Activated naive CD4-positive, alpha-beta T cell treated with Interleukin-2 at 50 U/mL for 16 hours (primary cell): Measurements from ENCODE around the gene CRABP1.

Experiments
- DNase-seq: peaks from one replicate; pipeline ENCODE4 v3.0.0-alpha.2; 2020

The CRABP1 gene

DNA sequence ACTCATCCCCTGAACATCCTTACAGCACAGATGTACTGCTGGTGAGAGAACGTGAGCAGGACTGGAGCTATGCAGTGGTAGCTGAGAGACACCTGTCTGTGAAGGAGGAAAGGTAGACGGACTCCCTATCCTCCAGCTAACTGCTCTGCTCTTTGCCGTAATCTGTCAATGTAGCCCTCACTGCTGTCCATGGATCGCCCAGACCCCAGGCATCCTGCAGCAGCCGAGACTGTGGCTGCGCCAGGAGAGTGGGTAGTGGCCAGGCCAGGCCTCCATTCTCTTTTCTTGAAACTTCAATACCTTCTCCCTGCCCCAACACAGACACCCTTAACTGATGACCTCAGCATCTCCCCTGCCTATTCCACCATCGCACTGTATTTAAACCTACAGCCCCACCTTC, 44.5 kb downstream of the CRABP1 start:
- no peak for DNase-seq

DNA sequence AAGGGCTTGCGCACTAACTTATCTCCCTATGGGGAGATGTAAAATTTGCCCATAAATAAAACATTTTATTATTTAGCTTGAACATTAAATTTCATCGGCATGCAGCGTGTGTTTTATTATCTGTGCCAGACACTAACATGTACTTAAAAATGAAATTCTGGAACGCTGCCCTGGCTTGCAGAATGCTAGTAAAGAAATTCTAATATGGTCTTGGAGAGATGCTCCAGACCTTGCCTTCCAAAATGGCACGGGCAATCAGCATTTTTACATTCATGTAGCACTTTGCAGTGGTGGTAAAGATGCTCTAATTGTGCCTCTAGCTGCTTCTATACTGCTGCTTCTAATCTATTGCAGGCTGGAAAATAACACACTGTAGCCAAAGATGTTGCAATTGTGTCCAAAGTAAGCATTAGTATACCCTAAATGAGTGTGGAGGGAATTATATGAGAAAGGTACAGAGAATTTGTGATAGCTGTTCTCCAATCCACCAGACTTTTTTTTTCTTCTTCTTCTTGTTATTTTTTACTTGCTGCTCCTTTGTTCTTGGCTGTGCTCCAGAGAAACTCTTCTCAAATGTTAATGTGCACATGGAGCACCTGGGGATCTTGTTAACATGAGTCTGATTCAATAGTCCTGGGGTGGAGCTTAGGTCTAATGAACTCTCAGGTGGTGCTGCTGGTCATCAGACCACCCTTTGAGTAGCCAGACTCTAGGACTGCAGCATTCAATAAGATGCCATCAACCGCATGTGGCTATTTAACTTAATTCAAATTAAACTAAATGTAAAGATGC, 47.3 kb downstream of the CRABP1 start:
- no peak for DNase-seq

DNA sequence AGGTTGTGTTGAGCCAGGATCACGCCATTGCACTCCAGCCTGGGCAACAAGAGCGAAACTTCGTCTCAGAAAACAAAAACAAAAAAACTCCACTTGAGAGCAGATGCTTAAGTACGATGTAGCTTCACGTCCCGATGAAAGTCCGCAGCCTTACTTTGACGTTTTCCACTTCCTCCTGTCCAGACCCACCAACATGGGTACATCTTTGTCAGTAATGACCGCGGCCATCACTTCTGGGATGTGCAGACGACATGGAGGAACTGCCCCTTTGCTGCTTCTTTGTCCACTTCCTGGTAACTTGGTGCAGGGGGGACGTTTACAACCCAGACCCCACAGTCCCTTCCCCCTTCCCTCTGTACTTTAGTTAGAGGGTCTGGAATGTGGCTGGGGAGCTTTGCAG, 48.7 kb downstream of the CRABP1 start:
- DNase-seq, result no peak

DNA sequence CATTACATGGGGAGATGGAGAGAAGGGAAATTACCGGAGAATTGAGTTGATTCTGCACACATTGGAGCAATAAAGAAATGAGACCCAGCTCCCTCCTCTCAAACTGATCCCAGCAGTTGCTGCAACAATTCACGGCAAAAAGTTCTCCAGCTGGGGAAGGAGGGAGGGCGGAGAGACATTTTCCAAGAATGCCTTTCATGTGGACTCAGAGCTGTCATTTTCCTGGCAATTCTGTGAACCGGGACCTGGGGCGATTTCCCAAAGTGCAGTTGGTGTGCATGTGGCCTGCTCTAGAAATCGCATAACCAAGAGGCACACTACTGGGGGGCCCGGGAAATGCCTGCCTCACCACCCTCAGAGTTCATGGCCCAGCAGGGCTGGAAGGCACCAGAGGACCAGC, 49.2 kb downstream of the CRABP1 start:
- DNase-seq, result no peak

DNA sequence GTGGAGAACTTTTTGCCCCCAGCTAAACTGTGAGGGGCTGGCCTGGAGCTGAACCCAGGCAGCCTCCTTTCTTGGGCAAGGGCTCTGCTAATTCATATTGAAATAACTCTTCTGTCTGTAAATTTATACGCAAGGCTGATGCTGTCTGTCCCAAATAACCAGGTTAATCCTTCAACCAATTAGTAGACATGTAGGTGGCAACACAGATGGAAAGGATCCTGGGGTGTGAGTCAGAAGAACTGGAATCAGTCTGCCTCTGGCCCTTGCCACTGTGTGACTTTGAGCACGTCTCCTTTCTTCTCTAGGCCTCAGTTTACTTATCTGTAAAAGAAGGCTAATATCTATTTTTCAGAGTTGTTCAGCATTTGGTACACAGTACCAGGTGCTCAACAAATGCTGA, 49.6 kb downstream of the CRABP1 start:
- DNase-seq, result no peak

DNA sequence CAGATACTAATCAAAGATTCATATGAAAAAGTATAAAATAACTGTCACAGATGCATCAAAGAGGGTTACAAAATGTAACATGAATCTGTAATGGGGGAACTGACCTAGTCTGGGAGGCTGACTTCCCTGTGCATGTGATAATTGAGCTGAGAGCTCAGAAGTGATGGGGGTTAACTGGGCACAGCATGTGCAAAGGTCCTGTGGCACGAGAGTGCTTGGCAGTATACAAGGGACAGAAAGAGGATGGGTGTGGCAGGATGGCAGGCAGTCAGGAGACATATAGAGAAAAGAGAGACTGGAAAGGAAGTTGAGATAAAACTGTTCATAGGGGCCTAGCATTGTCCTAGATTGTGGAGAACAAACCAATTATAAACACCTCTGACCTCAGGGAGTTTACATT, 50.1 kb downstream of the CRABP1 start:
- no peak for DNase-seq

DNA sequence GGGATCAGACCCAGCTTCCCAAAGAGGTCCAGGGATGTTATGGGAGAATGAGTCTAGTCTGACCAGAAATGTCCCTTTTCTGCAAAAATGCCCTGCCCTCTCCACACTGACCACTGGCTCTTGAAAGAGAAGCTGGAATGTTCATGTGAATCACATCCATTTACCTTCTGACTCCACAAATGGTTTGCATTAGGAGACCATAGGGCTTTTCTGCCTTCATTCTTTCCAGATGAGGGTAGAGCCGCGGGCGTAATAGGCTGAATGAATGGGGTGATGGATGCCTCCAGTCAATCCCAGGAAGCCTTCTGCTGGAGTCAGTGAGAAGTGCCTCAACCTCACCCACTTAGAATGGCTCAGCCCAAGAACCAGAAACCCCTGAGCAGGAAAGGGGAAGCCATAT, 50.7 kb downstream of the CRABP1 start:
- DNase-seq, result no peak

DNA sequence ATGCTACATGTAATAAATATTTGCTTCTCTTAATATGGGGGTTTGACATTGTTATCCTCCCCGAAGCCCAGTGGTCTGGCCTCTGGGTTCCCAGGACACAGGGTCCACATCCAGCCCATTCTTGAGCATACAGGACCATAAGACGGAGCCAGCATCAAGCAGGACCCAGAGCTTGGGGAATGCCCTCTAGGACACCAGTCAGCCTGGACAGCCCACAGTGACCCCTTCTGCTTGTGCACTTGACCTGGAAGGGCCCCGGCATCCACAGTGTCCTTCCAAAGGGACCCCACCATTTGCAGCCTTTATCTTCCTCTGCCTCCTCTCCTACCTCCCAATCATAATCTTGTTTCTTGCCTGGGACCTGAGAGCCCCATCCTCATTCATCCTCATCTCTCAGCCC, 51.6 kb downstream of the CRABP1 start:
- no peak for DNase-seq

DNA sequence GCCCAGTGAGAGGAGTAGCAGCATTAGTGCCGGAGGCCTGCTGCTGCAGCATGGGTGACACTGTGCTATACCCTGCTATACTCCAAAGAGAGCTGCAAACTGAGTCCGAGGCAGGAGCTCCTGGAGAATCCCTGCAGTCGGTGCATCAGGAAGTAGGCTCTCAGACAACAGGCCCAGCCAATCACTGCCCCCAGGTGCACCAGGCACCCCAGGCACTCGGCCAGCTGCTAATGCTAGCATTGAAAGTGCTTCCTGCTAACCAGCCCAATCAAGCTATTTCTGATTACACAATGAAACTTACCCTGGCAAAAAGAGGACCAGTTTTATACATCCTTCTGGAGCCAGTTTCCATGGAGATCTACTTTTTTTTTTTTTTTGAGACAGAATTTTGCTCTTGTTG, 52.3 kb downstream of the CRABP1 start:
- no peak for DNase-seq

DNA sequence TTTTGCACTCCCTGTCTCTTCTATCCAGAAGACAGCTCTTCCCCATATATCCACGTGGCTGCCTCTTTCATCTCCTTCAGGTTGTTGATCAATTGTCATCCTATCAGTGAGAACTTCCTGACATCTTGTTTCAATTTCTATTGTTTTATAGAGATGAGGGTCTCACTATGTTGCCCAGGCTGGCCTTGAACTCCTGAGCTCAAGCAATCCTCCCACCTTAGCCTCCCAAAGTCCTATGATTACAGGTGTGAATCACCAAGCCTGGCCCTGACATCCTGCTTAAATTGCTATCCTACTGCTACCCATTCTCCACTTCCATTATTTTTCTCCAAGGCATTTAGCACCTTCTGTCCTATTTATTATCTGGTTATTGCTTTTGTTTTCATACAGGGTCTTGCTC, 53.0 kb downstream of the CRABP1 start:
- DNase-seq, result no peak

DNA sequence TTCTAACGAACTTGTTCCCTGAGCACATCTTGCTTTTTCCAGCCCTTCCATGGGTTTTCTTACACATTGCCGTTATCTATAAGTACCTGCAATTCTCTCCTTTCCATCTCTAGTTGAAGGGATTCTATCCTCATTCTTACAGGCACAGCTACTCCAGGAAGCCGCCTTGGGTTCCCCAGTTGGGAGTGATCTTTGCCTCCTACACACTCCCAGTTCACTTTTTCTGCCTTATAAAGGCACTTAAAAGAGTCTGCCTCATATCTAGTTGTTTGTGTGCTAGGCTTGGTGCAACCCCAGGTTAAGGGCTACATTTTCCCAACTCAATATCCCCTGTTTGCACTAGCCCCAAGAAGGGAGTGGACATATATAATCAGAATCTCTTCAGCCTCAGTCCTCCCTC, 53.9 kb downstream of the CRABP1 start:
- DNase-seq, result no peak

DNA sequence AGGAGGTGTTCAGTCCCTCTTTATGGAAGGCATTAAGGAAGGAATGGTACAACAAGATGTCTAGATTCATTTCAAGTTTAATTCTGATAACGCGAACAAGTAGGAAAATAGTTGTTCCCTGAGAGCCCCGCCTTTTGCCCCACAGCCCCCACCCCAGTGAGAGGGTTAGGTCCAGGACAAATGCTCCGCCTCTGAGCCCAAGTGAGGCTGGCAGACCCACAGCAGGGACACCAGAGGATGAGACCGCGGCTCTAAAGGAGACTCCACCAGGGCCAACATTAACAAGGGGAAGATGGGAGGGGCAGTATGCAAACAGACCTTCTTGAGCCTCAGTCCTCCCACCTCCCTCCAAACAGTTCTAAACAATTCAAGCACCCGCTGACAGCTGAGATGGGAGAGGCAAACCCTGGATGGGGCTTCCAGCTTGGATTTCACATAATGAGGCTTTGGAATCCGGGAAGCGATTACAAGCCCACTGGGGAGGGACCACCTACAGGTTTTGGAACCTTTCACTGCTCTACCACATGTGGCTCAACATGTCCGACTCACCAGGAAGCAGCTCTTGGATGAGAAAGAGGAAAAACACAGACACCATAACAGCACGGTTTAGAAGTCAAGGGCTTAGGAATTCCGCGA, 54.9 kb downstream of the CRABP1 start:
- no peak for DNase-seq

DNA sequence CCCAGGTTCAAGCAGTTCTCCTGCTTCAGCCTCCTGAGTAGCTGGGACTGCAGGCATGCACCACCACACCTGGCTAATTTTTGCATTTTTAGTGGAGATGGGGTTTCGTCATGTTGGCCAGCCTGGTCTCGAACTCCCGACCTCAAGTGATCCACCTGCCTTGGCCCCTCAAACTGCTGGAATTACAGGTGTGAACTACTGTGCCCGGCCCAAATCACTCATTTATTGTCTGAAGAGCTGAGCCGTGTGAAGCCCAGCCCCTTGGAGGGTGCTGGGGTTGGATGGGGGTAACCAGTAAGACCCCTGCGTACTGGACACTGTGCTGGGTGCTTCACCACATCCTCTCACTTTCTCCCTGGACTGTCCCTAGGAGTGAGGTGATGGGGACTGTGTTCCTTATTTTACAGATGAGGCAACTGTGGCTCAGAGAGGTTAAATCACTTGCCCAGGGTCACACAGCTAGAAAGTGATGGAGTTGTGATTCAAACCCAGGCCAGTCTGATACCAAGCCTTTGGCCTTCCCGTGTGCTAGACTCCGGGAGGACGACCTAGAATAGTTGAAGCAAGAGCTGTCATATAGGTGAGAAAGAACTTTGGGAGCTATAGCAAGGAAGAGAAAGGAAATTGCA, 56.1 kb downstream of the CRABP1 start:
- DNase-seq, result no peak

DNA sequence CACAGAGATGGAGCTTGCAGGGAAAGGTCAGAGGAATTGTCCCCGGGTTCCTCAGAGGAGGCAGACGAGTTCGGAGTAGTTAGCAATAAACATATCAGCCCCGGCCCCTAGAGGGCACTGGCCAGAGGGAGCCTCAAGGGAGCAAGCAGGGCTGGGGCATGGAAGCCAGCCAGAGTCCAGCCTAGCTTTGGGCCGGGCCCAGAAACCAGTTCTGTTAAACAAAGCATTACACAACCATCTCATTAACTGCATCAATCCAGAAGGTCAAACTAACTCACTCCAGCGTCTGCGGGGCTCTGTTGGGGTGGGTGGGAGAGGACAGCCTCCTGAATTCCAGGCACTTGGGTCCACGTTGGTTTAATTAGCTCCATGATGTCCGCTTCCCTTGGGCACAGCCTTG, 56.8 kb downstream of the CRABP1 start:
- DNase-seq, result no peak

DNA sequence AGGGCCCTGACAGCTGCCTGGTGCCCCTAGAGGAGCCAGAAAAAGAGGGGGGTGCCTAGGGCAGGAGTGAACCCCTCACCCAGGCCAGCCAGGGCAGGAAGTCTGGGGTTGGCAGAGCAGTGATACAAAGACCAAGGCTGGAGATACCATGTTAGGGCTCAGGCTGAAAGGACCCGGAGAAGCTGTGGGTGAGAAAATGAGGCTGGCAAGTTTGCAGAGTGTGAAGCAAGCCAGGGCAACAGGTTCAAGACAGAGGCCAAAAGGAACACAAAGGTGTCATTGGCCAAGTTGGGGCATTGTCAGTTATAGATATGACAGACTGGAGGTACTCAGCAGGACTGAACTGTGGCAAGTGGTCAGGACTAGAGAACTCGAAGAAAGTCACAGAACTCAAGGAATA, 57.2 kb downstream of the CRABP1 start:
- no peak for DNase-seq
